ENCODE data around the gene LDHAL6B.

DNA sequence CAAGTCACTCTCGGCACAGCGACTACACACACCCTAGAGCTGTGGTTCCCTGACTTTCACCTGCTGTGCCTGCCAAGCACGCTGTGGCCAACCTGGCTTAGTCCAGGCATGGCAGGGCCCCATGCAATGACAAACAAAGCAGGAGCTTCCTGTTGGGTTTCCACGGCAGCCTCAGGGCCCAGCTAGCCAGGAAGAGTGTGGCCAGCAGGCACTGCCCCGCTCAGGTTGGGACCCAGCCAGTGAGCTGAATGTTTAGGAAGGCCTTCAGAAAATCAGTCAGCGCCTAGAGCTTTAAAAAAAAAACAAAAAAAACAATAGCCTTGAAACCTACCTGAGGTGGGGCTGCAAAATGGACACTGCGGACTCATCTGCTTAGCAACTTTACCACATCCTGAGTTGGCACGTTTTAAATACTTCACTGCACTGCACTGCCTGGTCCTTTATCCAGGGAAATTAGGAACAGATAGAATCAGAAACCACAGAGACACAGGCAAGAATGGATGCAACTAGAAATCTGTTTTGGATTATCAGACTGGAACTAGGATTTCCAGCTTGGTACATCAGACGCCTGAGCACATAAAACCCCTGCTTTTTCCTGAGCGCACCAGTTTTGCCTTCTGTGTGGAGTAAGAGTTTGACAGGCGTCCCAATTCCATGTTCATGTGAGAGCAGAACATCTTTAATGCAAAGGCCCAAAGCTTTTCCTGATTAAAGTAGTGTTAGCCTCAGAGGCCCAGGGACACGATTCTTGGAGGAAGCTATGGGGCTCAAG, 36.2 kb upstream of the LDHAL6B start:
- TF ChIP-seq, protein P1, sequence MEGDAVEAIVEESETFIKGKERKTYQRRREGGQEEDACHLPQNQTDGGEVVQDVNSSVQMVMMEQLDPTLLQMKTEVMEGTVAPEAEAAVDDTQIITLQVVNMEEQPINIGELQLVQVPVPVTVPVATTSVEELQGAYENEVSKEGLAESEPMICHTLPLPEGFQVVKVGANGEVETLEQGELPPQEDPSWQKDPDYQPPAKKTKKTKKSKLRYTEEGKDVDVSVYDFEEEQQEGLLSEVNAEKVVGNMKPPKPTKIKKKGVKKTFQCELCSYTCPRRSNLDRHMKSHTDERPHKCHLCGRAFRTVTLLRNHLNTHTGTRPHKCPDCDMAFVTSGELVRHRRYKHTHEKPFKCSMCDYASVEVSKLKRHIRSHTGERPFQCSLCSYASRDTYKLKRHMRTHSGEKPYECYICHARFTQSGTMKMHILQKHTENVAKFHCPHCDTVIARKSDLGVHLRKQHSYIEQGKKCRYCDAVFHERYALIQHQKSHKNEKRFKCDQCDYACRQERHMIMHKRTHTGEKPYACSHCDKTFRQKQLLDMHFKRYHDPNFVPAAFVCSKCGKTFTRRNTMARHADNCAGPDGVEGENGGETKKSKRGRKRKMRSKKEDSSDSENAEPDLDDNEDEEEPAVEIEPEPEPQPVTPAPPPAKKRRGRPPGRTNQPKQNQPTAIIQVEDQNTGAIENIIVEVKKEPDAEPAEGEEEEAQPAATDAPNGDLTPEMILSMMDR (IDR thresholded peaks at IDR 0.05; ENCODE audit: insufficient read depth, low read depth, low read length), result no peak
- TF ChIP-seq EZH2 (IDR thresholded peaks at IDR 0.05; ENCODE audit: insufficient read depth, low read length), result no peak
